22Rv1 (cell line): ENCODE measurements around the gene ZNF362.

Source experiments
- CTCF ChIP-seq: fragments of 450-650 bp; IDR thresholded peaks from 2 replicates; pipeline ENCODE4 v1.5.1; 2017; ENCODE audit warnings: mild to moderate bottlenecking
- ZFX ChIP-seq: fragments of 450-650 bp; IDR thresholded peaks from 2 replicates; pipeline ENCODE4 v1.6.1; 2017; ENCODE audit warnings: antibody characterized with exemption, borderline replicate concordance

- TF ChIP-seq CTCF (no peak), ZFX (no peak)
Observed at GRCh38 chr1:33237579-33237978, 18.7 kb upstream of the ZNF362 start.
